ENCODE data around the gene MLLT3. TPM values are rescaled to one million over a fixed set of nuclear protein-coding genes. Genes with fewer than 3 reads are reported as not detected.

MLLT3 gene
- total RNA-seq, 1 experiment from 2014 or later = 7.0 TPM

GRCh38 chr9:20403346-20403745, 219.0 kb downstream of the MLLT3 start (continued):
- TF ChIP-seq JAZF1 (CRISPR knock-in tag; IDR thresholded peaks at IDR 0.05) = no peak

GRCh38 chr9:20402273-20402875, 219.9 kb downstream of the MLLT3 start:
- no peak overlapping the region for H3K27ac Mint-ChIP-seq
- ChIA-PET CTCF (no interaction called here), POLR2A (no interaction called here)
- H3K4me1 Mint-ChIP-seq = no peaks in the 10 kb centered on the region; the same call in none of the 2 replicates
- no peak for DNase-seq (ENCODE audit: low spot score)
- no peak overlapping the region for H3K4me3 Mint-ChIP-seq
- no peak for ATAC-seq
- H3K36me3 Mint-ChIP-seq = no peaks in the 10 kb centered on the region
- H3K9me3 Mint-ChIP-seq = no peaks in the 10 kb centered on the region
- no peak for TF ChIP-seq ZNF425 (CRISPR knock-in tag; conservative IDR thresholded peaks at IDR 0.05)
- TF ChIP-seq ATF6 (CRISPR knock-in tag; IDR thresholded peaks at IDR 0.05) = no peak
- TF ChIP-seq MXD4 (CRISPR knock-in tag; IDR thresholded peaks at IDR 0.05; ENCODE audit: borderline replicate concordance) = no peak
- no peak for TF ChIP-seq MAX (CRISPR knock-in tag; IDR thresholded peaks at IDR 0.05)
- no peak for TF ChIP-seq ZNF512 (CRISPR knock-in tag; IDR thresholded peaks at IDR 0.05; ENCODE audit: borderline replicate concordance)
- TF ChIP-seq STAT6 (CRISPR knock-in tag; conservative IDR thresholded peaks at IDR 0.05; ENCODE audit: low read depth) = no peak
- no peak for TF ChIP-seq PRDM15 (CRISPR knock-in tag; IDR thresholded peaks at IDR 0.05)
- no peak for TF ChIP-seq KAT7 (CRISPR knock-in tag; IDR thresholded peaks at IDR 0.05; ENCODE audit: borderline replicate concordance)
- no peak for TF ChIP-seq NFE2L1 (CRISPR knock-in tag; IDR thresholded peaks at IDR 0.05)
- no peak for TF ChIP-seq SP1 (CRISPR knock-in tag; conservative IDR thresholded peaks at IDR 0.05)
- TF ChIP-seq E2F4 (CRISPR knock-in tag; IDR thresholded peaks at IDR 0.05; ENCODE audit: borderline replicate concordance, low read depth) = no peak
- TF ChIP-seq ZNF219 (CRISPR knock-in tag; IDR thresholded peaks at IDR 0.05; ENCODE audit: borderline replicate concordance) = no peak
- H3K27me3 Mint-ChIP-seq (ENCODE audit: low read depth) = no peaks in the 10 kb centered on the region
